Measurements from ENCODE around the gene BCR.

The BCR gene

DNA sequence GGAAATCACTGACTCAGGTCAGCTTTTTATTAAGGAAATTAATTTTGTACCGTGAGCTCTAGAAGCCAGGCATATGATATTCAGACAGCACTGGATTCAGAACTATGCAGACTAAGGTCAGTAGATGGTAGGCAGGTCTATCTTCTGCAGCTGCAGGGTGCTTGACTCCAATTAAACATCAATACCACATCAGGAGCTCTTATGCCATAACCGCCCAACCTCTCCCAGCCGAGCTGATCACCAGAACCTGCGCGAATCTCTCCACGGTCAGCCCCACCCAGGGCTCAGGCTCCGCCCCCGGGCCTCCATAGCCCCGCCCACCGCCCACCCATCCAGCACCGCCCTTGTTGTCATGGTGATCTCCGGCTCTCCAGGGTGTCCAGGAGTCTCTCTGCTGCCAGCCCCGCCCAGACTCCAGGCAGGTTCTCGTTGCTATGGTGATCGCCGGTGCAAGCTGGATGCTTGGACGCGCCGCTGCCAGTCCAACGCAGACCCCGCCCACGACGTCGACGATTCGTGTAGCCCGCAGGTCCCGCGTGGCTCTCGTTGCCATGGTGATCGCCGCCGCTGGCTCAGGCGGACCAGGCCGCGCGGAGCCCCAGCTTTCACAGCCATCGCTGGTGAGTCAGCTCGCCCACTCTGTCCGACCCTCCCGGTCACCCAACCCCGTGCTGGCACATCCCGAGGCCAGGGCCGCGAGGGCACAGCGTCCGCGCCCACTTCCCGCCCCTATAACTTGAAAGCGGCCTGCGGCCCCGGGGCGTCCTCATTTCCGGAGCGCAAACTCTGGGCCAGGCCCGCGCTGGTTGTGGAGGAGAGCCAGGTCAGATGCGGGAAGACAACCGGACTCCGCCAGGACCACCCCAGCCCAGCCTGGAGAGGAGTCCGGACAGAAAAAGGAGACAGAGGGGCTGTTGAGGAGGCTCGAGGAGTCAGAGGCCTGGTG lies 35.1 kb upstream of the BCR start, which contains the start of gene RAB36:
TSS of gene RAB36 (plus strand) at position 546 of the 946 bp plus-strand sequence. CDS start 1,140 bp downstream, outside the sequence.
- peak; percentile 99 for DNase-seq (ENCODE audit: low read depth)
- peak within 1 kb of the TSS; percentile 43 for H3K4me3 ChIP-seq (ENCODE audit: low read length)
- TF ChIP-seq, protein P1, sequence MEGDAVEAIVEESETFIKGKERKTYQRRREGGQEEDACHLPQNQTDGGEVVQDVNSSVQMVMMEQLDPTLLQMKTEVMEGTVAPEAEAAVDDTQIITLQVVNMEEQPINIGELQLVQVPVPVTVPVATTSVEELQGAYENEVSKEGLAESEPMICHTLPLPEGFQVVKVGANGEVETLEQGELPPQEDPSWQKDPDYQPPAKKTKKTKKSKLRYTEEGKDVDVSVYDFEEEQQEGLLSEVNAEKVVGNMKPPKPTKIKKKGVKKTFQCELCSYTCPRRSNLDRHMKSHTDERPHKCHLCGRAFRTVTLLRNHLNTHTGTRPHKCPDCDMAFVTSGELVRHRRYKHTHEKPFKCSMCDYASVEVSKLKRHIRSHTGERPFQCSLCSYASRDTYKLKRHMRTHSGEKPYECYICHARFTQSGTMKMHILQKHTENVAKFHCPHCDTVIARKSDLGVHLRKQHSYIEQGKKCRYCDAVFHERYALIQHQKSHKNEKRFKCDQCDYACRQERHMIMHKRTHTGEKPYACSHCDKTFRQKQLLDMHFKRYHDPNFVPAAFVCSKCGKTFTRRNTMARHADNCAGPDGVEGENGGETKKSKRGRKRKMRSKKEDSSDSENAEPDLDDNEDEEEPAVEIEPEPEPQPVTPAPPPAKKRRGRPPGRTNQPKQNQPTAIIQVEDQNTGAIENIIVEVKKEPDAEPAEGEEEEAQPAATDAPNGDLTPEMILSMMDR (IDR thresholded peaks at IDR 0.05; ENCODE audit: insufficient read depth, low read depth, low read length, missing control alignments) = no peak

DNA sequence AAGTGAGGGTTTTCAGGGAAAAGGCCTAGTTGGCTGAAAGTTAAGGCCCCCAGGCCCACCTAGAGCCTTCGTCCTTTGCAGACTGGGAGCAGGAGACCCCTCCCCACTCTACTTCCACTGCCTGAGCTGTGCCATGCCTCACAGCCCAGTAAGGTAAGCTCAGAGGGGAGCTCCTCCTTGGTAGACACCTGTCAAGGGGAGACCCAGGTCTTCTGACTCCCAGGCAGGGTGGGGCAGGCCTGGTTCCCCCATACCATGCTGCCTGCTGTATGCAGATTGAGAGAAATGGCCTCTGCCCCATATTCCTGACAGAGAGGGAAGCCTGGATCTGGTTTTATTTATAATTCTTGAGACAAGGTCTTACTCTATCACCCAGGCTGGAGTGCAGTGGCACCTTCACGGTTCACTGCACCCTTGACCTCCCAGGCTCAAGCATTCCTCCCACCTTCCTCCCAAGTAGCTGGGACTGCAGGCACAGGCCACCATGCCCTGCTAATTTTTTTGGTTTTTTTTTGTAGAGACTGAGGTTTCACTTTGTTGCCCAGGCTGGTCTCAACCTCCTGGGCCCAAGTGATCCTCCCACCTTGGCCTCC lies 34.3 kb upstream of the BCR start:
- TF ChIP-seq, protein P1 (IDR thresholded peaks at IDR 0.05; ENCODE audit: insufficient read depth, low read depth, low read length, missing control alignments) = no peak
- DNase-seq (ENCODE audit: low read depth) = no peak
- H3K4me3 ChIP-seq (ENCODE audit: low read length) = peak overlapping the region; percentile 43

DNA sequence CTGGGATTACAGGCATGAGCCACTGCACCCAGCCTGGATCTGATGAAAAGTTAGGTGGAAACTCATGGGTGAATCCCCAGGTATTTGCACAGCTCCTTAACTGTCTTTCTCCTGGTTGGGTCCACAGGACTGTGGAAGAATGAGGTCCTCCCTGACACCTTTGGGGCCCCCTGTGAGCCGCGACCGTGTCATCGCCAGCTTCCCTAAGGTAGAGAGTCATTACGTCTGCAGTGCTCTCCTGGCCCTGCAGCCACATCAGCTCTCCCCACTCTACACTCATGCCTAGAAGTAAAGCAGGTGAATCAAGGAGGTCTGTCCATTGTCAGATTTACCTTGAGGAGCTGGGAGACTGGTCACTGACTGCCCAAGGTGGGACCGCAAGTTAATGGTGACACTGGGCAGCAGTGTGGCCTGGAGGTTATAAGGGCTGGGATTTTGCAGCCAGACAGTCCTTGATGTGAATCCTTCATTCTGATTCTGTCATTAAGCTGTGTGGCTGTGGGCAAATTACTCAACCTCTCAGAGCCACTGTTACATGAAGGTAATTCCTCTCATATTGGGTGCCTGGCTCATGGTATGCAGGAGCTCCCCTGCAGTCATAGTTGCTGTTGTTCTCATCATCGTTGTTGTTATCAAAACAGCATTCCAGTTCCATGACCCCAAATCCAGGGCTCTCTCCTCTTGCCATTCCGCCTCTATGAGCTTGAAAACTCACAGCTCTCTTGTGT lies 33.7 kb upstream of the BCR start:
- no peak for DNase-seq (ENCODE audit: low read depth)

DNA sequence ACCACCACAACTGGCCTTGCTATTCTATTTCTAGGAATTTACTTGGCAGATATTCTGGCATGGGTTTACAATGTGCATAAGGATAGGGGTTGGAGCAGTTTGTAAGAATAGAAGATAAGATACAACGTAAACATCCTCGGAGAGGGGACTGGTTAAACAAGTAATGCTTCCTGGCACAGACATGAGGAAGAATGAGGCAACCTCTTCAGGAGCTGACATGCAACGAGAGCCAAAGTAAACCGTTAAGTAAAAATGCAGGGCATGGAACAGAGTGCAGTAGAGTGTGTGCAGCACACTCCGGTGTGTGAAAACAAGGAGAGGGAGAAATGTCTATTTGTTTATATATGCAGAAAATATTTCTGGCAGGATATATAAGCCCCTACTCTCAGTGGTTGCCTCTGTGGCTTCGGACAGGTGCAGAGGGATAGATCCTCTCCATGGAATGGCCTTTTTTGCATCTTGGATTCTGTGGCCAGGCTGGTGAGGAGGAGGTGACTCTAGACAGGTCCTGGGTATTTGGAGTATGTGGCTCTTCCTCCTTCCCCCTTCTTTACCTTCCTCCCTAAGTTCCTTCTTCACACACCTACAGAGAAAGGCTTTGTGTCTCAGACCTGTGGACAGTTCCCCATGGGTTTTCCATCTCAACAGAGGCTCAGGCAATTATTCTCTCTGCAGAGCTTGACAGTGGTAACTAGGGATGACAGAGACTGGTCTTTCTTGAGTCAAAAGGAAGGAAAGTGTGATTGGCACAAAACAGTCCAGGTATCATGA lies 32.5 kb upstream of the BCR start:
- peak; percentile 92 for DNase-seq (ENCODE audit: low read depth)
- TF ChIP-seq, protein P1 (IDR thresholded peaks at IDR 0.05; ENCODE audit: insufficient read depth, low read depth, low read length, missing control alignments) = no peak
- H3K4me3 ChIP-seq (ENCODE audit: low read length) = no peak overlapping the region

More for the DNA sequence above, 33.7 kb upstream of the BCR start:
- TF ChIP-seq, protein P1 (IDR thresholded peaks at IDR 0.05; ENCODE audit: insufficient read depth, low read depth, low read length, missing control alignments) = no peak
- no peak overlapping the region for H3K4me3 ChIP-seq (ENCODE audit: low read length)

DNA sequence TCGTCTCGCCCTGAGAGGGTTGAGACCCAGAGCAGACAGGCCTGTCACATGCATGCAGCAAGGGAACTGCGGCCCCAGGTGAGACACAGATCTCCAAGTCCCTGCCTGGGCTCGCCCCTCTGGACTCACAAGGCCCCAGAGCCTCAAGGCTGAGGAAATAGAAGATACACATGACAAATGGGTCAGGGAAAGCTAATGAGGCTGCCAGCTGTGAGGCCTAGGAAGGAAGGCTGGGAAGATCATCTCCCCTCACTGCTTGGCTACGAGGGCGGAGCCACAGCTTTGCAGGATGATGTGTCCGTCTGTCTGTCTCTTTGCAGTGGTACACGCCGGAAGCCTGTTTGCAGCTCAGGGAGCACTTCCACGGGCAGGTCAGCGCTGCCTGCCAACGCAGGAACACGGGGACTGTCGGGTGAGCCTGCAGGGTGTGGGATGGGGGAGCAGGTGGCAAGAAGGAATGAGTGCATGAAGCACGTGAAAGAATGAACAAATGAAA lies 30.5 kb upstream of the BCR start:
- TF ChIP-seq, protein P1 (IDR thresholded peaks at IDR 0.05; ENCODE audit: insufficient read depth, low read depth, low read length, missing control alignments) = no peak
- peak; percentile 20 for DNase-seq (ENCODE audit: low read depth)
- H3K4me3 ChIP-seq (ENCODE audit: low read length) = no peak overlapping the region

GRCh38 chr22:23150762-23151161 lies 29.5 kb upstream of the BCR start:
- TF ChIP-seq, protein P1 (IDR thresholded peaks at IDR 0.05; ENCODE audit: insufficient read depth, low read depth, low read length, missing control alignments) = no peak
- no peak for DNase-seq (ENCODE audit: low read depth)
- no peak overlapping the region for H3K4me3 ChIP-seq (ENCODE audit: low read length)

Data from epithelial cell of esophagus (primary cell).